Fibroblast of peridontal ligament (primary cell): Measurements from ENCODE around the gene FBXO2.

Experiments used
- DNase-seq: peaks from one replicate; pipeline ENCODE4 v3.0.0-alpha.2; 2010; ENCODE audit errors: extremely low read depth

The FBXO2 gene, protein sequence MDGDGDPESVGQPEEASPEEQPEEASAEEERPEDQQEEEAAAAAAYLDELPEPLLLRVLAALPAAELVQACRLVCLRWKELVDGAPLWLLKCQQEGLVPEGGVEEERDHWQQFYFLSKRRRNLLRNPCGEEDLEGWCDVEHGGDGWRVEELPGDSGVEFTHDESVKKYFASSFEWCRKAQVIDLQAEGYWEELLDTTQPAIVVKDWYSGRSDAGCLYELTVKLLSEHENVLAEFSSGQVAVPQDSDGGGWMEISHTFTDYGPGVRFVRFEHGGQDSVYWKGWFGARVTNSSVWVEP

DNA sequence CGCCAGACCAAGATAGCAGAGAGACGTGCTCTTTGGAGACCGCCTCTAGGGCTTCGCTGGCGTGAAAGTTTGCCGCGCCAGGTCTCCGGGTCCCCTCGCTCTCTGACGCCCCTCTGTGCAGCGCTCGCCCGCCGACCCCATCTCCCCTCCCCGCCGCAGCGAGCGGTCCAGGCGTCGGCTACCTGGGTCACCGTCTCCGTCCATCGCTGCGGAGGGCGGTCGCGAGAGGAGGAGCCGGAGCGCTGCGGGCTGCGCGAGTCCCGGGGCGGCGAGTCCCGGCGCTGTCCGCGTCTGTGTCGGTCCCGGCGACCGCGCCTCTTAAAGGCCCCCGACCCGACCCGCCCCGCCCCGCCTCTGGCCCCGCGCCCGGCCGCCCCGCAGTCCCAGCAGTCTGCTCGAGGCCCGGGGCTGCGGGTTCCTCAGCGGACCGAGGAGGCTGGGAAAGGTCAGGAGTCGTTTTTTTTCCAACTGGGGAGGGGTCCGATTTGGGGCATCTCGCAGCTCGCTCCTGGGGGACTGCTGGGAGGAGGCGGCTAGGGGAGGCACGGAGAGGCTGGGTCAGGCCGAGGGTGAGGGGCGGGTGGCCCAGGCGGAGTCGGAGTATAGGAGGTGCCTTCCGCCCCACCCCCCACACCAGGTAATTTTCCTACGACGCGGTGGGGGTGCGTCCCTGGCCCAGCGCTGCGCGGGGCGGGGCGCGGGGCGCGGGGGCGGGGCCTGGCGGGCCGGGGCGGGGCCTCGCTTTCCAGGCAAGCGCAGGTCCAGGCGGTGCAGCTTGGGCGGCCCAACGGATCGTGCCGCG lies at the start of gene FBXO2, which contains the start of gene FBXO44:
Gene FBXO2, minus strand, starts transcription at position 293 of the 802 bp plus-strand sequence. Its CDS starts 89 bp downstream, at position 204.
Gene FBXO44, plus strand, starts transcription at position 741 of the 802 bp plus-strand sequence. CDS start 959 bp downstream, outside the sequence.
- DNase-seq, result no peak

DNA sequence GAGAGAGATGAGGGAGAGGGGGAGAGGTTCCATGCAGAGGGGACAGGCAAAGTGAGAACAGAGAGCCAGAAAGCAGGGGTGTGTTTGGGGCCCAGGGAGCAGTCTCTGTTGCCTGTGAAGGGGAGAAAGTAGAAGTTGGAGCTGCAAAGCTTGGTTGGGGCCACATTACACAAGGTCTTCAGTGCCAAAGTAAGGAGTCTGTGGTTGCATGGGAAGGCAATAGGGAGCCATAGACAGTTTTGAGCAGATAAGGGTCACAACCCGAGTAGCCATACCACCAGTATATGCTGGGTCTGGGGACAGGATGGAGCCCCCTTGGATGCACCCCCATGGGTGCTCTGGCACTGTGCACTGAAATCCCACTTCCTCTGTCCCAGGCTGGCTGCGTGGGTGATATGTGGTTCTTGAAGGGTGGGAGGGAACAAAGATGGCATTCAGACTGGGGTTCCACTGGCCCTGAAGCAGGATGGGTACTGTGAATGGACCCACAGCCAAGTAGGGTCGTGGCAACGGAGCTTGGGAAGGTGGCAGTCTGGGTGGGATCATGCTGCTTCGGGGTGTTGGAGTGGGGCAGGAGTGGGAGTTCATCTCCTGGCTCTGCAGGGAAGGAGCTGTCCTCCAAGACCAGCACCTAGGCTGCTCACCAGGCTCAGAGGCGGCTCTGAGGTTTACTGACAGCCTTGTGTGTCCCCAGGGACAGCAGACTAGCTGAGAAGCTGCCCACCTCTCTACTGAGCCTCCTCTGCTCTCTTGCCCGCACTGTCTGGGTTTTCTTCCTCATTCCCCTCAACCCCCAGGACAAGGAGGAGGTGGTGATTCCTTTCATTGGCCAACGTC lies 49.3 kb upstream of the FBXO2 start:
- DNase-seq, result no peak

DNA sequence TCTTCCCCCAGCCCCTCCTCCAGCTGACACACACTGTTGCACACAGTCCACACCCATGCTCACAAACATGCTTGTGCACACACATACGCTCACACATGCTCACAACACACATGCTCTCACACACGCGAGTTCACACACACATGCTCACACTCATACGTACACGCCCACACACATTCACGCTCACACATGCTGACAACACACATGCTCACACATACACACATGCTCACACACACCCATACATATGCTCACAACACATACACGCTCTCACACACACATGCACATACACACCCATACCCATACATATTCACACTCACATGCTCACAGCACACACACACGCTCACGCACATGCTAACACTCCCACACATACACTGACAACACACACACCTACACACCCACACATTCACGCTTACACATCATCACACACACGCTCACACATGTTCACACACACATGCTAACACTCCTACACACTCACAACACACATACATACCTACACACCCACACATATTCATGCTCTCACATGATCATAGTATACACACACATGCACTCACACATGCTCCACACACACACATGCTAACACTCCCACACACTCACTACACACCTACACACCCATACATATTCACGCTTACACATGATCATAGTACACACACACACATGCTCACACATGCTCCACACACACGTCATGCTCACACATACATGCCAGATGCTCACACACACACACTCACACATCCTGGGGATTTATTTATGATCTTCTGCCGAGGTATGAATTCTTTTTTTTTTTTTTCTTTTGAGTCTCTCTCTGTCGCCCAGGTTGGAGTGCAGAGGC lies 48.0 kb upstream of the FBXO2 start:
- DNase-seq, result no peak

DNA sequence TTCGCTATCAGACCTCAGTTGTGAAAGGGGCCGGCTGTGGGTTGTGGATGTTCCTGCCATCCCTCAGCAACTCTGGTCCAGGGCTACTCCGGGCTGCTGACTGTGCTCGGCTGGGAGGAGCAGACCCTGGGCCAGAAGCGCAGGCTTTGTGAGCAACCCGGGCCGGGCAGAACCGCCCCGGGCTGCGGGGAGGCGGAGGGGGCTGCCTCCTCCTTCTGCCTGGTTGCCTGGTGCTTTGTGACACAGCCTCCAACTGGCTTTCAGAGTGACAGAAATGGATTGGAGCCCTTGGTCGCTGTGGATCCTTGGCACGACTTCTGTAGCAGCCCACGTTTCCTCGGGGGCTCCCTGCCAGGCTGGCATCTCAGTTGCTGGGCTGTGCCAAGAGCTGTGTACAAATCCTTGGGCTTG lies 47.3 kb upstream of the FBXO2 start:
- DNase-seq, result no peak

DNA sequence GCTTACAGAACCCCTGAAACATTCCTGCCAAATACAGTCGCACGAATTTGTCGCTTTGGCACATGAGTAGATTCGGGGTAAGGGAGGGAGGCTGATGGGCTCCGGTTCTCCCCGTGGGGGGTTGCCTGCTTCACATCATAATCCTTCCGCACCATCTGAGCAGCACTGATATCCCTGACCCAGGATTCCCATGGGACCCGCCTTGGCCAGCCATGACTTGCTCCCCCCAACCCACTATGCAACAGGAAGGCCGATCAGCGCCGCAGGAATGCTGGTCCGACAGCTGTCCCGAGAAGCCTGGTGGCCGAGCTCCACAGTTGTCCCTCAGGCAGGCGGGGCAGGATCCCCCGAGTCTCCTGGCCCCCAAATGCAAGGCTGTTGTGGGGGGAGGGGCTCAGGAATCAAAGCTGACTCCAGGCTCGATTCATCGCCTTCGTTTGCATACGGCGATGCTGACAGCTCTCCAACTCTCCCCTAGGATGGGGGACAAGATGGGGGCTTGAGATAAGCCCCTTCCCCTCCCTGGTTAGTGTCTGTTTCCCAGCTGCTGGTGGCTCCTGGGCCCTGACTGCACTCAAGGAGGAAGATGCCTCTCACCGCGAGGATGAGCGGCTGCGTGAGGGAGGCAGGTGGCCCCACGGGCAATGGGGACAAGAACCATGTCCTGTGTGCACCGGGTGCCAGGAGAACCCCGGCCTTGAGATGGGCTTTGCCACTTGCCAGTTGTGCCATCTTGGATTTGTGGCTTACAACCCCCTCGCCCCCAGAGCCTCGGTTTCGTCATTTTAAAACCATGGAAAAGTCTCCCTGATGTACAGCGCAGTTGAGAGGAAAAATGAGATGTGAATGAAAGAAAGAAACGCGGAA lies 46.6 kb upstream of the FBXO2 start:
- DNase-seq, result no peak

DNA sequence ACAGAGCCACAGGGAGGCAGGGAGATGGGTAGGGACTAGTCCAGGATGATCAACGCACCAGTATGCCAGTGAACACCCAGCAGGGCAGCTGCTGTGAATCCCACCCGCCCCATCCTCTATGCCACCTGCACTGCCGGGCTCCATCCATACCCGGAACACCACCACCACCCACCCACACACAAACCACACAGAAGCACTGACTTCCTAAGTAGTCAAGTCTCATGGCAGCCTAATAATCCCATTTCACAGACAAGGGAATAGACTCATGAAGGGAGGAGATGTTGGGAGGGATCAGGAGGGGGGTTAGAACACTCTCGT lies 43.6 kb upstream of the FBXO2 start:
- DNase-seq, result no peak

DNA sequence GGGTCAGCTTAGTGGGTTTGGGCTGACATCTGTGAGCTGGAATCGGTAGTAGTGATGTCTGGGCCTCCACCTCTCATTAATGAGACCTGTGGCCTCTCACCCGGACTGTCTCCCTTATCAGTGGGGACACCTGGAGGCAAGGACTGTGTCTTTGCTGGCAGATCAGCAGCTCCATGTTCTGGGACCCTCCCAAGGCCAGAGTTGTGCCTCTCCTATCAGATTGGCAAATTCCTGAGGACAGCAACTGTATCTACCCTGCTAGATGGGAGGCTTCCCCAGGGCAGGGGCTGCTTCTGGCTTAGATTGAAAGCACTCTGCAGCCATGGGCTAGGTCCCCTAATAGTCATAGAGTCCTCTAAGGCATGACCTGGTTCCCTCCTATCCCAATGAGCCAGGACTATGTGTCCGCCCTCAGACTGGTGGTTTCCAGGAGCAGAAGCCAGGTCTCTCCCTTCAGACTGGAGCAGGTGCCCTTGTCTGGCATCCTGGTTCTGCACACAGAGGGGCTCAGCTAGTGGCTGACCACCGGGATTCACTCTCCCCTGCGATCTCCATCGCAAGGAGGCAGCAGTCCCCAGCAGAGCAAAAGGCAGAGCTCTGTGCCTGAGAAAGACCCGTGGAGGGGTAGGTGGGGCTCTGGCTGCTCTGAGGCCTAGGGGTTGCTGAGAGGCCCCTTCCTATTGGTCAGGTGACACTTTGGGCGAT lies 43.1 kb upstream of the FBXO2 start:
- DNase-seq, result no peak

DNA sequence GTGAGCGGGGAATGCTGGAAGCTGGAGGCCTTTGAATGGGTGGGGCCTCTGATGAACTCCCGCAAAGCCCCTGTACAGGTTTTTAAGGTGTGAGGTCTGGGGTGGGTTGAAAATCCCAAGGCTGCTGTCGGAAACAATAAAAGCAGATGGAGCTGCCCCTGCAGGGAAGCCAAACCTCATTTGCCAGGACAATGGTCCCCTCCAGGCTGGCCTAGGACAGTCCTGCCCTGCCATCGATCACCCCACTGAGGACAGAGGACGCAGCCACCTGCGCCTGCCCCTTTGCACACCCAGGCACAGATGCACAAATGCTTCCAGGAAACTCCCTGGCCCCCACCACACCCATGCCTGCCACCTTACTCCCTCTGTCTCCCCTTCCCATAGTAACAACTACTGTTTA lies 41.6 kb upstream of the FBXO2 start:
- no peak for DNase-seq

DNA sequence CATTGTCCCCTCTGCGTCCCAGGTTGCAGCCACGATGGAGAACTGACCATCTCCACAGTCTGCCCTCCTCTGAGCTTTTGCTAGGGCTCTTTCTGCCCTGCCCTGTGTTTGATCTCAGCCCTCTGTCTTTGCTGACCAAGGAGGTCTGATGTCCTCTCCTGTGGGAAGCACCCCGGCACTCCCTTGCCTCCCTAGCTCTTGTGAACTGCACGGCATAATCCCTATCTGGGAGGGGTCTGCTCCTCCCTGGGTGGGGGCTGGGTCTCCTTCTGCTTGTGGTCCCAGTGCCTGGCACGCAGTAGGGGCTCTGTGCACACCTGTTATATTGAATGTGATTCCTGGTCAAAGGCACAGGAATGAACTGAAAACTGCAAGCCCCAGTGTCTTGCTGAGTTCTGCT lies 39.7 kb upstream of the FBXO2 start:
- no peak for DNase-seq

DNA sequence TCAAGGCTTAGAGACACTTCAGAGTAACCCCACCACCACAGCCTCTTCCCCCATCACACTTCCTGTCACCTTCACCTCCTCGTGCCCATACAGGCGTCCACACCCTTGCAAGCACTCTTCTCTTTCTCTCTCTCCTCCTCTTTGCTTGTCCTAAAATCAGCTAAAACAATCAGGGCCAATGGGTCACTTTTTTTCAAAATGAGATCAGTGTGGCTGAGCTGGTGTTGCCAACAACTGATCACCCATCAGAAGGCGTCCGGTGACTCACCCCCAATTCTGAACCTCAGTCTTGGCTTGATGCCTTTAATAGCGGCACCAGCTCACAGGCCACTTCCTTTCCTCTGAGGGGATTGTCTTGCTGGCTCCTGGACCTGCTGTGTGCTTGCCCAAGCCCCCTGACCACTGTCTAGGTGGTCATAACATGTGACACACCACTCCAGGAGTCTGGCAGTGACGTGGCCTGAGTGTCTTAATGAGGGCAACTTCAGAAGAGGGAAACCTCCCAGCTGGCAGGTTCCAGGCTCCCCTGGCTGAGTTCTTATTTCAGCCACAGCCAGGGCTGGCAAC lies 38.9 kb upstream of the FBXO2 start:
- peak; percentile 82 for DNase-seq

DNA sequence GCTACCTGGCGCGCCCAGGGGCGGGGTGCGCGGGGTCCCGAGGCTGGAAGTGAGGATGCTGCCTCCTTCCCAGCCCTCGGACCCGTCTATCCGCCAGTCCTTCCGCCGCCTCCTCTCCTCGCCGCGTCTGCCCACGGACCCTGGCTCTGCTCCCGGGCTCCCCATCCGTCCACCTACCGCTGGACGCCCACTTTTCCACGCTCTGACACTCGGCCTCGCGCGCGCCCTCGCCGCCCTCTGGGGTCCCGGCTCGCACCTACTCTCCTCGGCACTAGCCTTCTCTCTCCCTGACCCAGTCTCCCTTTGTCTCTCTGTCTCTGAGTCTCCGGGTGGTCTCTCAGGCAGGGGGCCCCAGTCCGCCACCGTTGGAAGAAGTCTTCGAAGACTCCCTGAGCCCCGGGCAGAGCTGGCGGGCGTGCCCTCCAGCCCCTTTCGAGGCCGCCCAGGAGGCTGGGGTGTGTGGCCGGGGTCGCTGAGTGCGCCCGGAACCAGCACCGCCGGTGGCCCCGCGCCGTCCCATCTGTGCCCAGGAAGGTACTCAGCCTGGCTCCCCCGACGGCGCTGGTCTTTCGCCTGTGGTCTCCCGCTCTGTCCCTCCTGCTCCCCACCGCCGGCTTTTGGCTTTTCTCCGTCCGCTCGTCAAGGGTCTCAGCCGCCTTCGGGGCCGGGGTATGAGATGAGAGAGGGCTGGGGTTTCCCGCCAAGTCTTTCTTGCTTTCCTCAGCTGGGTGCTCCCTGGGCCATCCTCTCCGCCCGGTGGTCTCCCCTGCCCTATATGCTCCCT lies 37.9 kb upstream of the FBXO2 start:
- no peak for DNase-seq

DNA sequence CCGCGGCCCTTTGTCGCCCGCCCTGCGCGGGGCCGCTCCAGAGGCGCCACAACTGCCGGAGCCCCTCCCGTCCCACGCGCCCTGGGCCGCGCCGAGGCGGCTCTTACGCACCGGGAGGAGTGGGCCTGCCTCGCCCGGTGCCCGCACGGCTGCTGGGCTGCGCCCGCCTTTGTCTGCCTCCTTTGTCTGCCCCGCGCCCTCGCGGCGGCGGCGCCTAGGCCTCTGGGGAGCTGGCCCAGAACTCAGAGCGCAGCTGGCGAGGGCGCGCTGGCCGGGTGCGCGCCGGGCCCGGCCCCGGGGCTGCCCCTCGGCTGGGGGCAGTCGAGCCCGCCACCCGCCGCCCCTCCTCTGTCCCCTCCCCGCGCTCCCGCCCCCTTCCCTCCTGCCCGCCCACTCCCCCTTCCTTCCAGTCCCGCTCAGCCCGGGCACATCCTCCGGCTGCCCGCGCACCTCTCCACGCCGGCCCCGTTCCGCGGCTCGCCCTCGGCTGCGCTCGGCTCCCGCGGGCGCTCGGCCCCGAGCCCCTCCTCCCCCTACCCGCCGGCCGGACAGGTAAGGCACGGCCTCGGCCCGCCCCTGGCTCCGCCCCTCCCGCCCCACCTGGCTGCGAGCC lies 37.2 kb upstream of the FBXO2 start, which contains the start of gene DRAXIN:
Gene DRAXIN, plus strand, starts transcription at position 409 of the 613 bp plus-strand sequence. CDS start 14,549 bp downstream, outside the sequence.
- no peak for DNase-seq

DNA sequence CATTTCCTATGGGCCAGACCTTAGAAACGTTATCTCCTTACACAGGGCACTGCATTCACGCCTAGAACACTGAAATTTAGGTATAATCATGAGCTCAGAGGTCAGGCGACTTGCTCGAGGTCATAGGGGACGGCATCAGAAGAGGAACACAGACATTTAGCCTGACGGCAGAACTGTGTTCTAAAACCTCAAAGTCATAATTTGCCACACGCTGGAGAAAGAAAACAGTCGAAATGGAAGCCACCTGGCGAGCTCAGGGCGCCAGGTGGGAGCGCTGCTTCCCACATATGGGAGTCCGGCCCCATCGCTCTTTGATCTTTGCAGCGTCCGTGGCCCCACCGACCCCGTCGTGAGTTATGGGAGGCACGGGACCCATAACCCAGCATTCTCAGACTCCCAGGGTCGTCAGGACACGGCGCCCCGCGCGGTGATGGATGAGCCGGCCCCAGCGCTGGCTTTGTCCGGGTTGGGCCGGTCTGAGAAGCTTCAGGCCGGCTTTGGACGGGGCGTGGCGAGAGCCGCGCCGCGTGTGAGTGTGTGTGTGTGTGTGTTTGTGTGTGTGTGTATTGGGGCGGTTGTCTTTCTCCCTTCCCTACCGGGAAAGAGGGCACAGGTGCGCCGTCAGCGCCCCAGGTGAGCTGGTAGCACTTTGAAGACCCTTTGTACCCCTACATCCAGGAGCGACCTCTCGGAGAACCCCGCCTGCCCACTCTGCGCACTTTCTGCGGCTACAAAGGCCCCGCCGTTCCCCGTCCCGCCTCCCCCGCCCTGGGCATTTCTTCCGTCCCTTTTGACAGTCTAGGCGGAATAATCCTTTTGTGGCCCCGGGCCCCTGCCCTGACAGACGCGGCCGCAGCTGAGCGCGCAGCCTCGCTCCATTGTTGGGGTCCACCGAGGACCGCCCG lies 36.4 kb upstream of the FBXO2 start:
- DNase-seq, result no peak

DNA sequence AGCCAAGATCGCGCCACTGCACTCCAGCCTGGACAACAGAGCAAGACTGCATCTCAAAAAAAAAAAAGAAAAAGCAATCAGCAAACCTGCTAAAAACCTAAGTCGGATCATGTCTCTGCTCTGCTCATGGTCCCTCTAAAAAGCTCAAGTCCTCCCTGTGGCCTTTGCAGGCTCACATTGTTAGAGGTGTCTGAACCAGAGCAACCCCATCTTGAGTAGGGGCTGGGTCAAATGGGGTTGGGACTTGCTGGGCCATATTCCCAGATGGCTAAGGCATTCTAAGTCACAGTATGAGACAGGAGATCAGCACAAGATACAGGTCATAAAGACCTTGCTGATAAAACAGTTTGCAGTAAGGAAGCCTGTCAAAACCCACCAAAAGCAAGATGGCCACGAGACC lies 34.3 kb upstream of the FBXO2 start:
- DNase-seq, result no peak

DNA sequence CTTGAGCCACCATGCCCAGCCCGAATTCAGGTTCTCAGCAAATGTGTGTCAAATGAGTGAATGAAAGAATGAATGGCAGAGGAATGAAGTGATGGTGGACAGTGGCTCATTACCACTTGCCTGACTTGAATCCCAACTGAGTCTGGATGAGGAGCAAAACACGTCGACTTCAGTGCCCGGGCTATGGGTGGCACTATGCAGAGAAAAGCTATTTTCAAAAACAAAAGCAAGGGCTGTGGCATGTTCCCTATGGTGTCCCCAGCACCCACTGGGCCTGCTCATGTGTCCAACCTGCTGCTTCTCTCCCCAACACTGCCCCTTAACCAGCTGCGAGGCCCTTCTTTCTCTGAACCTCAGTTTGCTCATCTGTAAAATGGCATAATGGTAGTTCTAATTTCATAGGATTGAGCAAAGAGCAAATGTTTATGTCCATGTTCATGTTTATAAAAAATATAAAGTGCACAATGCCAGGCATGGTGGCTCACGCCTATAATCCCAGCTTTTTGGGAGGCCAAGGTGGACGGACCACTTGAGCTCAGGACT lies 31.1 kb upstream of the FBXO2 start:
- DNase-seq, result no peak

DNA sequence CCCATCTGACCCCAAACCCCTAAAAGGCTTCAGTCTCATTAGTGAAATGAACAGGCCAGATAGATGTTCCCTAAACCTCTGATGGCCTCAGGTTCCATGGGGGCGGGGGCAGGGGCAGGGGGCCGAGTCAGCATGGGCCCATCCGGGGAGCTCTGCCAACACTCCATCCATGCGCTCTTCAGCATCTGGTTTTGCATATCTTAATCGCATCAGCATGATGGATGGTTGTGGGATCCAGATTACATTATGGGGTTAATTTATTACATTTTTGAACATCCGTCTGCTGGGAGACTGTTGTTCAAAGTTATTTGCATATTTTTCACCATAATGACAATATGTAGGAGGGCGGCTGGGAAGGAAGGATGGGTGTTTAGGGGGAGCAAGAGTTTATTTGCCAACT lies 29.8 kb upstream of the FBXO2 start:
- no peak for DNase-seq

DNA sequence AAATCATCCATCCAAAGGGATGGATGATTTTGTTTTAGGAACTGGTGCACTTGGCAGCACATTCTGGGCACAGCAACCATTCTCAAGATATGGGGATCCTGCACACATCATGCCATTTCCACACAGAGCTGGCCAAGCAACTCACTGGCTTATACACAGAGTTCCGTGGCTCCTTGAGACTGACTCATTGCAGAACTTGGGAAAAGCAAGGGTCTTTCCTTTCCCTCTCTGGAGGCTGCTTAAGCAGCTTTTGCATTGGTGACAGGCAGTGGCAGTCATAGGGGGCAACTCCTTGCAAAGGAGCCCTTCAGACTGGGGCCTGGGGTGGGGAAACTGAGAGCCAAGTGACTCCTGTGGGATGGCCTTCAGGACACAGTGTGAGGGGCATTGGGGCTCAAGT lies 28.6 kb upstream of the FBXO2 start:
- peak; percentile 31 for DNase-seq
